ENCODE data around the gene DDI2.
"Not testable (repeated sequence)": the region's sequence is repeated elsewhere in the genome, so short reads cannot be mapped to it uniquely, and the experiment has no call there.

DDI2 gene

GRCh38 chr1:15698201-15698600 lies 80.9 kb downstream of the DDI2 start:
- Histone ChIP-seq H3K27ac (peak overlapping the region; percentile 54; the same call in 1 of the 2 replicates), H3K4me1 (peaks cover 42% of the 10 kb centered on the region), H4K20me1 (peaks cover 92% of the 10 kb centered on the region), H3K36me3 (peaks cover 33% of the 10 kb centered on the region), H3K4me3 (peak overlapping the region; percentile 53), H3K27me3 (no peaks in the 10 kb centered on the region), H3K4me2 (peak overlapping the region; percentile 83), H3K9me3 (no peaks in the 10 kb centered on the region), H3K9ac (peak overlapping the region; percentile 64; the same call in 1 of the 2 replicates)
- TF ChIP-seq Cebpa-rat (IDR thresholded peaks at IDR 0.05) = no peak

- H3K9me3 ChIP-seq, H3K4me2 ChIP-seq, H3K9ac ChIP-seq, H3K27ac ChIP-seq, H3K4me3 ChIP-seq, H3K27me3 ChIP-seq: not testable (repeated sequence)
- H3K4me1 ChIP-seq = peaks cover 42% of the 10 kb centered on the region
- H4K20me1 ChIP-seq = peaks cover 89% of the 10 kb centered on the region
- peaks cover 35% of the 10 kb centered on the region for H3K36me3 ChIP-seq
These were observed 82.1 kb downstream of the DDI2 start for GRCh38 chr1:15699321-15699720.

GRCh38 chr1:15700508-15700907 lies 83.2 kb downstream of the DDI2 start:
- Histone ChIP-seq H3K4me2 (peak overlapping the region; percentile 71), H3K9me3 (no peaks in the 10 kb centered on the region), H3K9ac (0 out of 2 replicates have a peak overlapping the region, but pooled peaks have one; percentile 30), H3K27me3 (no peaks in the 10 kb centered on the region), H4K20me1 (peaks cover 89% of the 10 kb centered on the region), H3K27ac (peak overlapping the region; percentile 33; the same call in 1 of the 2 replicates), H3K4me1 (peaks cover 42% of the 10 kb centered on the region), H3K36me3 (peaks cover 45% of the 10 kb centered on the region), H3K4me3 (no peak overlapping the region)
- no peak for TF ChIP-seq Cebpa-rat (IDR thresholded peaks at IDR 0.05)

GRCh38 chr1:15701784-15702183 lies 84.5 kb downstream of the DDI2 start:
- Histone ChIP-seq H3K27me3 (no peaks in the 10 kb centered on the region), H3K4me2 (no peak overlapping the region), H3K36me3 (peaks cover 50% of the 10 kb centered on the region), H3K27ac (no peak overlapping the region), H3K9me3 (no peaks in the 10 kb centered on the region), H3K4me1 (peaks cover 35% of the 10 kb centered on the region), H4K20me1 (peaks cover 89% of the 10 kb centered on the region), H3K9ac (no peak overlapping the region), H3K4me3 (no peak overlapping the region)
- TF ChIP-seq Cebpa-rat (IDR thresholded peaks at IDR 0.05) = no peak

- Histone ChIP-seq H4K20me1 (peaks cover 93% of the 10 kb centered on the region), H3K4me1 (peaks cover 35% of the 10 kb centered on the region), H3K9me3 (no peaks in the 10 kb centered on the region), H3K4me2 (no peak overlapping the region), H3K27ac (0 out of 2 replicates have a peak overlapping the region, but pooled peaks have one; percentile 2), H3K9ac (no peak overlapping the region), H3K36me3 (peaks cover 58% of the 10 kb centered on the region), H3K27me3 (no peaks in the 10 kb centered on the region), H3K4me3 (no peak overlapping the region)
- TF ChIP-seq Cebpa-rat (IDR thresholded peaks at IDR 0.05) = no peak
These were observed 85.7 kb downstream of the DDI2 start for GRCh38 chr1:15702722-15703550.

- no peak overlapping the region for H3K4me3 ChIP-seq
- peaks cover 60% of the 10 kb centered on the region for H3K36me3 ChIP-seq
- H3K9me3 ChIP-seq = no peaks in the 10 kb centered on the region
- peak overlapping the region; percentile 14; the same call in 1 of the 2 replicates for H3K27ac ChIP-seq
- H3K9ac ChIP-seq = no peak overlapping the region
- H3K4me1 ChIP-seq = peaks cover 28% of the 10 kb centered on the region
- TF ChIP-seq Cebpa-rat (IDR thresholded peaks at IDR 0.05) = no peak
- H3K27me3 ChIP-seq = no peaks in the 10 kb centered on the region
- peaks cover 93% of the 10 kb centered on the region for H4K20me1 ChIP-seq
- H3K4me2 ChIP-seq = no peak overlapping the region
These were observed 86.3 kb downstream of the DDI2 start for GRCh38 chr1:15703562-15703961.

- no peak for TF ChIP-seq Cebpa-rat (IDR thresholded peaks at IDR 0.05)
- no peak overlapping the region for H3K4me2 ChIP-seq
- H3K36me3 ChIP-seq = peaks cover 65% of the 10 kb centered on the region
- peaks cover 95% of the 10 kb centered on the region for H4K20me1 ChIP-seq
- H3K27me3 ChIP-seq = no peaks in the 10 kb centered on the region
- no peak overlapping the region for H3K9ac ChIP-seq
- H3K4me3 ChIP-seq = no peak overlapping the region
- H3K4me1 ChIP-seq = peaks cover 22% of the 10 kb centered on the region
- H3K9me3 ChIP-seq = no peaks in the 10 kb centered on the region
- H3K27ac ChIP-seq = no peak overlapping the region
These were observed 87.4 kb downstream of the DDI2 start for GRCh38 chr1:15704526-15705183.

- peaks cover 95% of the 10 kb centered on the region for H4K20me1 ChIP-seq
- H3K4me3 ChIP-seq = no peak overlapping the region
- no peak overlapping the region for H3K27ac ChIP-seq
- H3K4me2 ChIP-seq = no peak overlapping the region
- H3K9ac ChIP-seq = no peak overlapping the region
- no peaks in the 10 kb centered on the region for H3K9me3 ChIP-seq
- H3K36me3 ChIP-seq = peaks cover 65% of the 10 kb centered on the region
- H3K4me1 ChIP-seq = peaks cover 17% of the 10 kb centered on the region
- H3K27me3 ChIP-seq = no peaks in the 10 kb centered on the region
- TF ChIP-seq Cebpa-rat (IDR thresholded peaks at IDR 0.05) = no peak
These were observed 87.9 kb downstream of the DDI2 start for GRCh38 chr1:15705184-15705566.

GRCh38 chr1:15706751-15707150 lies 89.5 kb downstream of the DDI2 start:
- H3K4me3 ChIP-seq = no peak overlapping the region
- no peaks in the 10 kb centered on the region for H3K27me3 ChIP-seq
- no peaks in the 10 kb centered on the region for H3K9me3 ChIP-seq
- H3K9ac ChIP-seq = no peak overlapping the region
- H3K36me3 ChIP-seq = peaks cover 60% of the 10 kb centered on the region
- peaks cover 11% of the 10 kb centered on the region; the same call in 1 of the 2 replicates for H3K4me1 ChIP-seq
- TF ChIP-seq Cebpa-rat (IDR thresholded peaks at IDR 0.05) = no peak
- no peak overlapping the region for H3K4me2 ChIP-seq
- H4K20me1 ChIP-seq = peaks cover 98% of the 10 kb centered on the region
- H3K27ac ChIP-seq = no peak overlapping the region
